SKM-1 treated with dmso at 0.1 percent for 144 hours (cell line): Measurements from ENCODE around the gene AMIGO3.

Source experiments
- DNase-seq: peaks from one replicate; lab custom pipeline; 2025; ENCODE audit not compliant: unreplicated experiment; lab: John Stamatoyannopoulos, UW

Gene AMIGO3

GRCh38 chr3:49725906-49726681 lies 6.6 kb upstream of the AMIGO3 start:
- no peak for DNase-seq

- DNase-seq: no peak
These were observed 5.1 kb upstream of the AMIGO3 start for GRCh38 chr3:49724586-49724985.

- peak; percentile 93 for DNase-seq
These were observed 4.4 kb upstream of the AMIGO3 start, which contains the start of gene GMPPB for GRCh38 chr3:49723628-49724551. TSS of gene GMPPB (minus strand) at chr3:49723951. CDS start at chr3:49723726, 225 bp downstream.

GRCh38 chr3:49723296-49723627 lies 3.8 kb upstream of the AMIGO3 start:
- DNase-seq: peak; percentile 23

GRCh38 chr3:49722896-49723295 lies 3.4 kb upstream of the AMIGO3 start:
- DNase-seq: no peak

GRCh38 chr3:49721896-49722781 lies 2.7 kb upstream of the AMIGO3 start:
- DNase-seq: no peak

GRCh38 chr3:49721596-49721895 lies 2.1 kb upstream of the AMIGO3 start:
- DNase-seq: no peak

- DNase-seq: no peak
These were observed 1.5 kb upstream of the AMIGO3 start for GRCh38 chr3:49720855-49721595.

- no peak for DNase-seq
These were observed 648 bp downstream of the AMIGO3 start for GRCh38 chr3:49718858-49719213.

GRCh38 chr3:49717959-49718857 lies 1.3 kb downstream of the AMIGO3 start:
- no peak for DNase-seq

GRCh38 chr3:49717211-49717958 lies 2.1 kb downstream of the AMIGO3 start:
- no peak for DNase-seq

GRCh38 chr3:49716691-49717210 lies 2.7 kb downstream of the AMIGO3 start:
- DNase-seq: no peak

GRCh38 chr3:49716169-49716568 lies 3.3 kb downstream of the AMIGO3 start:
- no peak for DNase-seq

- no peak for DNase-seq
These were observed 3.8 kb downstream of the AMIGO3 start for GRCh38 chr3:49715611-49716121.

GRCh38 chr3:49714728-49715550 lies 4.5 kb downstream of the AMIGO3 start:
- DNase-seq: no peak

GRCh38 chr3:49713336-49714105 lies 6.0 kb downstream of the AMIGO3 start:
- no peak for DNase-seq
